ENCODE measurements around the gene CANT1. TPM values are rescaled to one million over a fixed set of nuclear protein-coding genes. Genes with fewer than 3 reads are reported as not detected.

CANT1 gene
- total RNA-seq, 3 donors from 2014 or later (not counting 1 experiment from before 2014, with no cell fraction given): 40.0 to 58.8 (median 53.4) TPM

DNA sequence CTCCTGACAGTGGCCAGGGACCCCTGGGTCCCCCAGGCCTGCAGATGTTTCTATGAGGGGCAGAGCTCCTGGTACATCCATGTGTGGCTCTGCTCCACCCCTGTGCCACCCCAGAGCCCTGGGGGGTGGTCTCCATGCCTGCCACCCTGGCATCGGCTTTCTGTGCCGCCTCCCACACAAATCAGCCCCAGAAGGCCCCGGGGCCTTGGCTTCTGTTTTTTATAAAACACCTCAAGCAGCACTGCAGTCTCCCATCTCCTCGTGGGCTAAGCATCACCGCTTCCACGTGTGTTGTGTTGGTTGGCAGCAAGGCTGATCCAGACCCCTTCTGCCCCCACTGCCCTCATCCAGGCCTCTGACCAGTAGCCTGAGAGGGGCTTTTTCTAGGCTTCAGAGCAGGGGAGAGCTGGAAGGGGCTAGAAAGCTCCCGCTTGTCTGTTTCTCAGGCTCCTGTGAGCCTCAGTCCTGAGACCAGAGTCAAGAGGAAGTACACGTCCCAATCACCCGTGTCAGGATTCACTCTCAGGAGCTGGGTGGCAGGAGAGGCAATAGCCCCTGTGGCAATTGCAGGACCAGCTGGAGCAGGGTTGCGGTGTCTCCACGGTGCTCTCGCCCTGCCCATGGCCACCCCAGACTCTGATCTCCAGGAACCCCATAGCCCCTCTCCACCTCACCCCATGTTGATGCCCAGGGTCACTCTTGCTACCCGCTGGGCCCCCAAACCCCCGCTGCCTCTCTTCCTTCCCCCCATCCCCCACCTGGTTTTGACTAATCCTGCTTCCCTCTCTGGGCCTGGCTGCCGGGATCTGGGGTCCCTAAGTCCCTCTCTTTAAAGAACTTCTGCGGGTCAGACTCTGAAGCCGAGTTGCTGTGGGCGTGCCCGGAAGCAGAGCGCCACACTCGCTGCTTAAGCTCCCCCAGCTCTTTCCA is 39.5 kb upstream of the CANT1 start:
- Histone ChIP-seq H3K4me1 (ENCODE audit: control insufficient read depth, insufficient read depth, low read length) (no peaks in the 10 kb centered on the region), H3K4me3 (ENCODE audit: low read length) (no peak overlapping the region), H3K27ac (ENCODE audit: low read length) (no peak overlapping the region), H3K27me3 (ENCODE audit: control insufficient read depth, insufficient read depth, low read length) (peaks cover 5% of the 10 kb centered on the region), H3K36me3 (ENCODE audit: control insufficient read depth, insufficient read depth, low read length) (no peaks in the 10 kb centered on the region), H3K9me3 (ENCODE audit: control insufficient read depth, insufficient read depth, low read length) (peaks cover 2% of the 10 kb centered on the region)
- Mint-ChIP-seq H3K36me3 (peaks cover 7% of the 10 kb centered on the region), H3K27ac (no peak overlapping the region), H3K9me3 (peaks cover 0 to 3% of the 10 kb centered on the region in 2 donors), H3K4me3 (no peak overlapping the region), H3K4me1 (peaks cover 0 to 4% of the 10 kb centered on the region in 2 donors), H3K27me3 (ENCODE audit: low read depth in 2 of 2) (peaks cover 18% of the 10 kb centered on the region in 2 donors)
- 84% methylated on average over 21 of the region's 21 CpGs for WGBS (ENCODE audit: insufficient coverage)
- intact Hi-C loops (cut with micrococcal nuclease): loop anchor here (5.0 kb wide), 1 partner anchor 658 kb away; no protein-coding TSS in a partner anchor
- ATAC-seq (no peak), DNase-seq (no peak)
- TF ChIP-seq, protein P1, sequence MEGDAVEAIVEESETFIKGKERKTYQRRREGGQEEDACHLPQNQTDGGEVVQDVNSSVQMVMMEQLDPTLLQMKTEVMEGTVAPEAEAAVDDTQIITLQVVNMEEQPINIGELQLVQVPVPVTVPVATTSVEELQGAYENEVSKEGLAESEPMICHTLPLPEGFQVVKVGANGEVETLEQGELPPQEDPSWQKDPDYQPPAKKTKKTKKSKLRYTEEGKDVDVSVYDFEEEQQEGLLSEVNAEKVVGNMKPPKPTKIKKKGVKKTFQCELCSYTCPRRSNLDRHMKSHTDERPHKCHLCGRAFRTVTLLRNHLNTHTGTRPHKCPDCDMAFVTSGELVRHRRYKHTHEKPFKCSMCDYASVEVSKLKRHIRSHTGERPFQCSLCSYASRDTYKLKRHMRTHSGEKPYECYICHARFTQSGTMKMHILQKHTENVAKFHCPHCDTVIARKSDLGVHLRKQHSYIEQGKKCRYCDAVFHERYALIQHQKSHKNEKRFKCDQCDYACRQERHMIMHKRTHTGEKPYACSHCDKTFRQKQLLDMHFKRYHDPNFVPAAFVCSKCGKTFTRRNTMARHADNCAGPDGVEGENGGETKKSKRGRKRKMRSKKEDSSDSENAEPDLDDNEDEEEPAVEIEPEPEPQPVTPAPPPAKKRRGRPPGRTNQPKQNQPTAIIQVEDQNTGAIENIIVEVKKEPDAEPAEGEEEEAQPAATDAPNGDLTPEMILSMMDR (IDR thresholded peaks at IDR 0.05): no peak

DNA sequence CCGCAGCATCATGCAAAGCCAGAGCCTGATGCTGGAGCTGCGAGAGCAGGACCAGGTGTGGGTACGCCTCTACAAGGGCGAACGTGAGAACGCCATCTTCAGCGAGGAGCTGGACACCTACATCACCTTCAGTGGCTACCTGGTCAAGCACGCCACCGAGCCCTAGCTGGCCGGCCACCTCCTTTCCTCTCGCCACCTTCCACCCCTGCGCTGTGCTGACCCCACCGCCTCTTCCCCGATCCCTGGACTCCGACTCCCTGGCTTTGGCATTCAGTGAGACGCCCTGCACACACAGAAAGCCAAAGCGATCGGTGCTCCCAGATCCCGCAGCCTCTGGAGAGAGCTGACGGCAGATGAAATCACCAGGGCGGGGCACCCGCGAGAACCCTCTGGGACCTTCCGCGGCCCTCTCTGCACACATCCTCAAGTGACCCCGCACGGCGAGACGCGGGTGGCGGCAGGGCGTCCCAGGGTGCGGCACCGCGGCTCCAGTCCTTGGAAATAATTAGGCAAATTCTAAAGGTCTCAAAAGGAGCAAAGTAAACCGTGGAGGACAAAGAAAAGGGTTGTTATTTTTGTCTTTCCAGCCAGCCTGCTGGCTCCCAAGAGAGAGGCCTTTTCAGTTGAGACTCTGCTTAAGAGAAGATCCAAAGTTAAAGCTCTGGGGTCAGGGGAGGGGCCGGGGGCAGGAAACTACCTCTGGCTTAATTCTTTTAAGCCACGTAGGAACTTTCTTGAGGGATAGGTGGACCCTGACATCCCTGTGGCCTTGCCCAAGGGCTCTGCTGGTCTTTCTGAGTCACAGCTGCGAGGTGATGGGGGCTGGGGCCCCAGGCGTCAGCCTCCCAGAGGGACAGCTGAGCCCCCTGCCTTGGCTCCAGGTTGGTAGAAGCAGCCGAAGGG is 38.6 kb upstream of the CANT1 start:
- H3K27ac ChIP-seq (ENCODE audit: low read length): no peak overlapping the region
- H3K4me3 ChIP-seq (ENCODE audit: low read length): no peak overlapping the region
- H3K9me3 Mint-ChIP-seq: no peaks in the 10 kb centered on the region
- DNase-seq (no peak), ATAC-seq (no peak)
- peaks cover 0 to 7% of the 10 kb centered on the region in 2 donors for H3K4me1 Mint-ChIP-seq
- WGBS (ENCODE audit: insufficient coverage): 91% methylated on average over 41 of the region's 41 CpGs
- H3K4me3 Mint-ChIP-seq: no peak overlapping the region
- H3K9me3 ChIP-seq (ENCODE audit: control insufficient read depth, insufficient read depth, low read length): no peaks in the 10 kb centered on the region
- H3K27me3 ChIP-seq (ENCODE audit: control insufficient read depth, insufficient read depth, low read length): peaks cover 5% of the 10 kb centered on the region
- H3K4me1 ChIP-seq (ENCODE audit: control insufficient read depth, insufficient read depth, low read length): no peaks in the 10 kb centered on the region
- no peak overlapping the region for H3K27ac Mint-ChIP-seq
- TF ChIP-seq, protein P1 (IDR thresholded peaks at IDR 0.05): no peak
- H3K27me3 Mint-ChIP-seq (ENCODE audit: low read depth in 2 of 2): peaks cover 11 to 21% of the 10 kb centered on the region in 2 donors
- H3K36me3 Mint-ChIP-seq: no peaks in the 10 kb centered on the region
- intact Hi-C loops (cut with micrococcal nuclease): loop anchor here (5.0 kb wide), 1 partner anchor 659 kb away; no protein-coding TSS in a partner anchor
- no peaks in the 10 kb centered on the region for H3K36me3 ChIP-seq (ENCODE audit: control insufficient read depth, insufficient read depth, low read length)

DNA sequence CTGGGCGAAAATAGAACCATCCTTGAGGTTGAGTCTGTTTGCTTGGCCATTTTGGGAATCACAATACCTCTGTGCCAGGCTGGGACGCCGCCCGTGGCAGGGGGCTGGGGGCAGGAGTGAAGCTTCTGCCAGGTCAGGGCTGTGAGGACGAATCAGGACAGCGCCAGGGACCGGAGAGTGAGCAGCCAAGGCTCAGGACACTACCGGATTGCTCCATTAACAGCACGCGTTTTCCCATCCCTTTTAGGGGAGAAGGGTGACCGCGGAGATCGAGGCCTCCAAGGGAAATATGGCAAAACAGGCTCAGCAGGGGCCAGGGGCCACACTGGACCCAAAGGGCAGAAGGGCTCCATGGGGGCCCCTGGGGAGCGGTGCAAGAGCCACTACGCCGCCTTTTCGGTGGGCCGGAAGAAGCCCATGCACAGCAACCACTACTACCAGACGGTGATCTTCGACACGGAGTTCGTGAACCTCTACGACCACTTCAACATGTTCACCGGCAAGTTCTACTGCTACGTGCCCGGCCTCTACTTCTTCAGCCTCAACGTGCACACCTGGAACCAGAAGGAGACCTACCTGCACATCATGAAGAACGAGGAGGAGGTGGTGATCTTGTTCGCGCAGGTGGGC is 37.8 kb upstream of the CANT1 start:
- no peaks in the 10 kb centered on the region for H3K36me3 Mint-ChIP-seq
- no peaks in the 10 kb centered on the region for H3K36me3 ChIP-seq (ENCODE audit: control insufficient read depth, insufficient read depth, low read length)
- H3K4me1 Mint-ChIP-seq: peaks cover 0 to 10% of the 10 kb centered on the region in 2 donors
- no peaks in the 10 kb centered on the region for H3K9me3 Mint-ChIP-seq
- DNase-seq (no peak), ATAC-seq (no peak)
- intact Hi-C loops (cut with micrococcal nuclease): loop anchor here (5.0 kb wide), 1 partner anchor 660 kb away; no protein-coding TSS in a partner anchor
- no peak overlapping the region for H3K27ac Mint-ChIP-seq
- no peaks in the 10 kb centered on the region for H3K9me3 ChIP-seq (ENCODE audit: control insufficient read depth, insufficient read depth, low read length)
- no peaks in the 10 kb centered on the region for H3K4me1 ChIP-seq (ENCODE audit: control insufficient read depth, insufficient read depth, low read length)
- H3K27ac ChIP-seq (ENCODE audit: low read length): no peak overlapping the region
- no peak overlapping the region for H3K4me3 ChIP-seq (ENCODE audit: low read length)
- H3K27me3 ChIP-seq (ENCODE audit: control insufficient read depth, insufficient read depth, low read length): peaks cover 5% of the 10 kb centered on the region
- TF ChIP-seq, protein P1 (IDR thresholded peaks at IDR 0.05): no peak
- WGBS (ENCODE audit: insufficient coverage): 95% methylated on average over 30 of the region's 30 CpGs
- no peak overlapping the region for H3K4me3 Mint-ChIP-seq
- peaks cover 7 to 22% of the 10 kb centered on the region in 2 donors for H3K27me3 Mint-ChIP-seq (ENCODE audit: low read depth in 2 of 2)
